Neural progenitor cell (in vitro differentiated cells): ENCODE data around the gene MPPED2. TPM values are rescaled to one million over a fixed set of nuclear protein-coding genes. Genes with fewer than 3 reads are reported as not detected.
A peak's percentile ranks its signal among the peaks of the same experiment; 100 is the strongest.

ENCODE experiments used
- DNase-seq: peaks from one replicate; pipeline ENCODE4 v3.0.0-alpha.2; 2016; ENCODE audit warnings: low spot score
- H2AFZ ChIP-seq: fragments of 200-600 bp; sonication (generic); replicated peaks from 2 replicates; pipeline ENCODE4 v1.6.1; 2016; ENCODE audit warnings: antibody characterized with exemption
- H3F3A ChIP-seq: fragments of 200-600 bp; sonication (generic); 2 replicates; pipeline ENCODE4 v1.6.1; 2016; ENCODE audit warnings: antibody characterized with exemption, low read depth
- H3K27ac ChIP-seq: fragments of 200-600 bp; sonication (generic); 2 replicates; pipeline ENCODE4 v1.5.1; 2016; ENCODE audit warnings: mild to moderate bottlenecking
- H3K27me3 ChIP-seq: fragments of 200-600 bp; sonication (generic); 2 replicates; pipeline ENCODE4 v1.6.1; 2016; ENCODE audit warnings: mild to moderate bottlenecking, moderate library complexity
- H3K36me3 ChIP-seq: fragments of 200-600 bp; sonication (generic); 2 replicates; pipeline ENCODE4 v1.5.1; 2016
- H3K4me1 ChIP-seq: fragments of 200-600 bp; sonication (generic); 2 replicates; pipeline ENCODE4 v1.6.1; 2016; ENCODE audit warnings: mixed run types
- H3K4me2 ChIP-seq: fragments of 200-600 bp; sonication (generic); 2 replicates; pipeline ENCODE4 v1.6.1; 2016
- H3K4me3 ChIP-seq: fragments of 200-600 bp; sonication (generic); 2 replicates; pipeline ENCODE4 v1.5.1; 2016
- H3K79me2 ChIP-seq: fragments of 200-600 bp; sonication (generic); 2 replicates; pipeline ENCODE4 v1.6.1; 2016; ENCODE audit warnings: low read depth
- H3K9ac ChIP-seq: fragments of 200-600 bp; sonication (generic); 2 replicates; pipeline ENCODE4 v1.6.1; 2016
- H3K9me3 ChIP-seq: fragments of 200-600 bp; sonication (generic); 2 replicates; pipeline ENCODE4 v1.5.1; 2016; ENCODE audit warnings: low read depth
- H4K20me1 ChIP-seq: fragments of 200-600 bp; sonication (generic); 2 replicates; pipeline ENCODE4 v1.6.1; 2016; ENCODE audit warnings: low read depth
- H3K27ac Mint-ChIP-seq: 3 replicates; pipeline ENCODE4 v1.8.0; 2021; ENCODE audit warnings: mixed read lengths
- H3K27me3 Mint-ChIP-seq: 2 replicates; pipeline ENCODE4 v1.8.0; 2022; ENCODE audit warnings: low read depth, mild to moderate bottlenecking, inconsistent platforms, moderate library complexity, mixed read lengths; ENCODE audit not compliant: insufficient read depth
- H3K36me3 Mint-ChIP-seq: 3 replicates; pipeline ENCODE4 v1.8.0; 2021; ENCODE audit warnings: mixed read lengths
- H3K4me1 Mint-ChIP-seq: 3 replicates; pipeline ENCODE4 v1.8.0; 2021; ENCODE audit warnings: mixed read lengths
- H3K4me3 Mint-ChIP-seq: 3 replicates; pipeline ENCODE4 v1.8.0; 2021; ENCODE audit warnings: mild to moderate bottlenecking, moderate library complexity, mixed read lengths
- H3K9me3 Mint-ChIP-seq: 3 replicates; pipeline ENCODE4 v1.8.0; 2020; ENCODE audit warnings: mixed read lengths
- CTCF ChIP-seq: fragments of 200-600 bp; sonication (generic); IDR thresholded peaks from 2 replicates; pipeline ENCODE4 v1.5.1; 2017; ENCODE audit warnings: antibody characterized with exemption, mild to moderate bottlenecking
- EZH2 ChIP-seq: fragments of 200-600 bp; sonication (generic); IDR thresholded peaks from 2 replicates; pipeline ENCODE4 v1.6.1; 2017; ENCODE audit warnings: antibody characterized with exemption, mild to moderate bottlenecking, moderate library complexity
- EZH2phosphoT487 ChIP-seq: fragments of 200-600 bp; sonication (generic); IDR thresholded peaks from 2 replicates; pipeline ENCODE4 v1.6.1; 2017; ENCODE audit warnings: antibody characterized with exemption
- total RNA-seq: library from RNA; depleted of rRNA; stranded (reverse); fragments of >200 nt; gene quantifications from 2 replicates; pipeline ENCODE4 v1.2.3, GENCODE V29; 2015; ENCODE audit warnings: low replicate concordance

The MPPED2 gene
- total RNA-seq, 1 donor from 2014 or later = 3.4 TPM

DNA sequence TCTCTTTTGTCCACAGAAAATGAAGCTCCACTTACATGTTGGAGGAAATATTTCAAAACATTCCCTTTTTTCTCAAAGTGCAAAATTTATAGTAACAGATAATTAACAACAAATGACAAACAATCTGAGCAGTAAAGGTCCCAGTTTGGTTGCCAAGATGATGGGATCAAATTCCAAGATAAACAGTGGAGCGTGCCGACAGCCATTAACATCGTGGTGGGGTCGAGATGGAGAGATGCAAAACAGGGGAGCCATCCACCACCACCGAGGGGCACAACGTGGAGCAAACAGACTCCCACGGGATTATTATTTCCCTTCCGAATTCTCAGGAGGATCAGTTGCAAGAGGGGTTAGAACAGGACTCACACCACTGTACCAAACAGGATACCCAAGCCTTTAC lies 17.2 kb downstream of the MPPED2 start:
- no peak overlapping the region for H3K27ac ChIP-seq
- H3K79me2 ChIP-seq = no peaks in the 10 kb centered on the region
- no peaks in the 10 kb centered on the region for H3K9me3 ChIP-seq
- H2AFZ ChIP-seq = no peak overlapping the region
- H3K4me3 Mint-ChIP-seq = no peak overlapping the region
- H3K4me2 ChIP-seq = no peak overlapping the region
- H3F3A ChIP-seq = no peaks in the 10 kb centered on the region
- H3K27me3 Mint-ChIP-seq = no peaks in the 10 kb centered on the region
- H4K20me1 ChIP-seq = no peaks in the 10 kb centered on the region
- H3K36me3 Mint-ChIP-seq = peaks cover 5% of the 10 kb centered on the region
- peak overlapping the region; percentile 54 for H3K27ac Mint-ChIP-seq
- peaks cover 1% of the 10 kb centered on the region for H3K9me3 Mint-ChIP-seq
- H3K9ac ChIP-seq = no peak overlapping the region
- no peak for TF ChIP-seq CTCF
- no peak for TF ChIP-seq EZH2
- no peak for TF ChIP-seq EZH2phosphoT487
- peaks cover 5% of the 10 kb centered on the region for H3K4me1 ChIP-seq
- peaks cover 40% of the 10 kb centered on the region for H3K4me1 Mint-ChIP-seq
- H3K36me3 ChIP-seq = no peaks in the 10 kb centered on the region
- H3K27me3 ChIP-seq = no peaks in the 10 kb centered on the region
- no peak overlapping the region for H3K4me3 ChIP-seq
- no peak for DNase-seq

DNA sequence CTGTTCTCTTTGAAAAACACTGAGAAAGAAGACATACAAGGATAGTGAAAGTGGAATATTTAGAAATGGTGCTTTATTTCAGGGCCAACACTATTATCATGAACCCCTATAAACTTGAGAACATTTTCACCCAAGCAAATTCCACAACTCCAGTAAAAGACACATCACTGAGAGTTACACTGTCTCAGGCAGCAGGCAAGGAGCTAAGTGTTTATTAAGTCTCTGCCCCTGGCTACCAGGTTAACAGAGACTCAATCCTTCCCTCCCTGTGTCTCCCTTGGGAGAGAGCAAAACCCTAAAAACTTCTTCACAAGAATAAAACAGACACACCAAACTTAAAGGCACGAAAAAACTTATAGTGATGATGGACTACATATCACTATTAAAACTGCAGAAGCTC lies 18.5 kb downstream of the MPPED2 start:
- Mint-ChIP-seq H3K4me1 (peaks cover 40% of the 10 kb centered on the region), H3K9me3 (peaks cover 10% of the 10 kb centered on the region), H3K27ac (no peak overlapping the region), H3K27me3 (no peaks in the 10 kb centered on the region), H3K36me3 (peaks cover 10% of the 10 kb centered on the region), H3K4me3 (no peak overlapping the region)
- Histone ChIP-seq H3K4me1 (peaks cover 5% of the 10 kb centered on the region), H3K36me3 (no peaks in the 10 kb centered on the region), H3F3A (no peaks in the 10 kb centered on the region), H3K27me3 (no peaks in the 10 kb centered on the region), H3K9me3 (no peaks in the 10 kb centered on the region), H4K20me1 (no peaks in the 10 kb centered on the region), H3K4me3 (no peak overlapping the region), H3K4me2 (no peak overlapping the region), H3K27ac (no peak overlapping the region), H2AFZ (no peak overlapping the region), H3K9ac (no peak overlapping the region), H3K79me2 (no peaks in the 10 kb centered on the region)
- TF ChIP-seq CTCF (no peak), EZH2phosphoT487 (no peak), EZH2 (no peak)
- DNase-seq = no peak

DNA sequence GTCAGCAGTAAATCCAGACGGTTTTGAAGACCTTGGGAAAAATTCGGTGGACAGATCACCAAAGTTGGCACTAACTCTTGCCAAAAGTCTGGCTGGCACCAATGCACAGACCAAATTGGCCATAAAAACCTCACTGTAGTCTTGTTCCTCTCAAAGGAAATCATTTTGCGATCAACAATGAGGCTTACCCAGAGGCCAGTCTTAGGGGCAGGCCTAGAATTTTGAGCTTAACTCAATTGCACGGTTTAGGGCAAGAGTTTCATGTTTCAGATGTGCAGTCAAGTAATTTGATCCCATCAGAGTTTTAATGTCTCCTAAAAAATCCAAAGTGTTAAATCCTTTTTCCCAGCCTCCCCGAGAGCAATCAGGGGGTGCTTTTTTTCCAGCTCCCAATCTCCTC lies 19.0 kb downstream of the MPPED2 start:
- Histone ChIP-seq H3K27me3 (no peaks in the 10 kb centered on the region), H3K4me2 (no peak overlapping the region), H3K9me3 (no peaks in the 10 kb centered on the region), H3K36me3 (no peaks in the 10 kb centered on the region), H3K27ac (no peak overlapping the region), H4K20me1 (no peaks in the 10 kb centered on the region), H3K4me1 (peaks cover 5% of the 10 kb centered on the region), H3K4me3 (no peak overlapping the region), H3F3A (no peaks in the 10 kb centered on the region), H3K9ac (no peak overlapping the region), H2AFZ (no peak overlapping the region), H3K79me2 (no peaks in the 10 kb centered on the region)
- H3K4me3 Mint-ChIP-seq = no peak overlapping the region
- H3K4me1 Mint-ChIP-seq = peaks cover 40% of the 10 kb centered on the region
- H3K27ac Mint-ChIP-seq = no peak overlapping the region
- no peak for TF ChIP-seq EZH2phosphoT487
- TF ChIP-seq EZH2 = no peak
- TF ChIP-seq CTCF = no peak
- peaks cover 10% of the 10 kb centered on the region for H3K9me3 Mint-ChIP-seq
- H3K36me3 Mint-ChIP-seq = peaks cover 10% of the 10 kb centered on the region
- no peaks in the 10 kb centered on the region for H3K27me3 Mint-ChIP-seq
- DNase-seq = no peak

GRCh38 chr11:30566482-30566881 lies 19.7 kb downstream of the MPPED2 start:
- no peaks in the 10 kb centered on the region for H3F3A ChIP-seq
- no peak overlapping the region for H3K4me2 ChIP-seq
- no peak overlapping the region for H3K27ac ChIP-seq
- no peaks in the 10 kb centered on the region for H3K27me3 ChIP-seq
- TF ChIP-seq EZH2 (no peak), EZH2phosphoT487 (no peak)
- H3K27me3 Mint-ChIP-seq = no peaks in the 10 kb centered on the region
- no peak for DNase-seq
- no peak overlapping the region for H2AFZ ChIP-seq
- no peaks in the 10 kb centered on the region for H3K9me3 ChIP-seq
- no peaks in the 10 kb centered on the region for H3K36me3 ChIP-seq
- no peak overlapping the region for H3K9ac ChIP-seq
- peaks cover 10% of the 10 kb centered on the region for H3K9me3 Mint-ChIP-seq
- H3K79me2 ChIP-seq = no peaks in the 10 kb centered on the region
- no peak overlapping the region for H3K27ac Mint-ChIP-seq
- H3K36me3 Mint-ChIP-seq = peaks cover 10% of the 10 kb centered on the region
- no peak overlapping the region for H3K4me3 ChIP-seq
- H3K4me3 Mint-ChIP-seq = no peak overlapping the region
- peaks cover 5% of the 10 kb centered on the region for H3K4me1 ChIP-seq
- no peaks in the 10 kb centered on the region for H4K20me1 ChIP-seq
- H3K4me1 Mint-ChIP-seq = peaks cover 40% of the 10 kb centered on the region
